HG03354 (cell line): ENCODE data around the gene PGA4.

ENCODE experiments used
- ATAC-seq: cut with Tn5 transposase; IDR thresholded peaks from one replicate; pipeline ENCODE4 v1.9.1; 2021; ENCODE audit warnings: mild to moderate bottlenecking; ENCODE audit not compliant: unreplicated experiment, poor library complexity, severe bottlenecking

PGA4 gene

DNA sequence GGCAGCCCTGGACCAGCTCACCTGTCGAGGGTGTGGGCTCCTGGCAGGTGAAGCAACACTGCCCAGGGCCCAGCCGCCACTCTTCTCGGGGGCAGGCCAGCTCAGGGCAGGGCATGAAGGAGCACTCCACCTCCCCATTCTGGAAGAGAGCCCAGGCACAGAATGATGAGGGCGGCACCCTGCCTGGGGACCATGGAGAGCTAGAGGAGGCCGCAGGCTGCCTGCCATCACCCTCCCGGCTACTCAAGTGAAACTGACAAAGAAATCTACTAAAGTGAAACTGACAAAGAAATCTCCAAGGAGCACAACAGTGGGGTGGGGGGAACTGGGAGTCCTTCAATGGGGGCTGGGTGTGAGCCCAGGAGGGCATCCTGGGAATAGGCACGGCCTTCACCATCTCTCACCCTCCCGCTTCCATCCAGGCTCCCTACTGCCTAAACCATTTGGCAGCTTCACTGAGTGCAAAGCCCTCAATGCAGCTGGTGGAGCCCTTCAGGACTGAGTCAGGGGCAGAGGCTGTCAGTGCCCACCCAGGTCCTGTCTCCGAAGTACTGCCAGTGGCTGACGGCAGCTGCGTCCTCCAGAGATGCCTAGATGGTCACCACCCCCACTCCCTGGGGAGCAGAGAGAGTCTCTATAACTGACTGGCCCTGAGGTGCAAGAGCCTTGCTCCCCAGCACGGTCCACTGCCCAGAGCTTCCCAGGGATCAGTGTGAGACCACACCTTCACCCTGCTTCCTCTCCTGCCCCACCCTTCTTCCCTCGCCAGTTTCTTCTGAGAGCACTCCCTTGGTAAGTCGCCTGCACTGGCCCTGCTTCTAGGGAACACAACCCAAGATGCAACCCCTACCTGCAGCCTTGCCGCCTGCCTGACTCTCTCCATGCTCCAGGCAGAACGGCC is 51.3 kb downstream of the PGA4 start:
- ATAC-seq, result no peak

DNA sequence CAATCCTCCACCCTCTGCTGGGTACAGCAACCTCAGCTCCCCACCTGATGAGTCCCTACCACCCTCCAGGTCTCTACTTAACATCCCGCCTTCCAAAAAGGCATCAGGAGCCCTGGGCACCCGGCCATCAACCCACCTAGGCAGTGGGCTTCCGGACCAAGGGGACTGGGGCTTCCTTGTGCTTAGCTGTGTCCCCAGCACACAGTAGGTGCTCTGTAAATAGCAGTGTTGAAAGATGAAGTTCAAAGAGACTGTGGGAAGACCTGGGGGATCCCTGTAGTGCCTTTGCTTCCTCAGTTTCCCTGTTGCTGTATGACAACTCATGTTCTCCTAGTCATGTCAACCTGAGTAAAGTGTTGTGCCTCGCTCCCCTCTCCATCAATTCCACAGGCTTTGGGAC is 51.9 kb downstream of the PGA4 start:
- no peak for ATAC-seq

DNA sequence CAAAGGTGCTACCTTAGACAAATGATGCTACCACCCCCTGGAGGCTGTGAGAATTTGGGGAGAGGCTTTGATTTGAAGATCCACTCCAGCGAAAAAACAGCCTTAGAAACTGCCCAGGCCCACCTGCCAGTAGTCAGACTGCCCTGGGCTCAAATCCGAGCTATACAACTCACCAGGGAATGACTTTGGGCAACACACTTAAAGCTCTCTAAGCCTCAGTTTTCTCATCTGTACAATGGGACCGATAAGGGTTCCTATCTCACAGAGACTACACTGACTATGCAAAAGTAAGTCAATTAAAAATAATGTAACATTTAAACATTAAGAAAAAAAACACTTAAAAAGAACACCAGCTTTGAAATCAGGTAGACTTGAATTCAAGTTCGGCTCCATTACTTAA is 53.0 kb downstream of the PGA4 start:
- ATAC-seq, result no peak

DNA sequence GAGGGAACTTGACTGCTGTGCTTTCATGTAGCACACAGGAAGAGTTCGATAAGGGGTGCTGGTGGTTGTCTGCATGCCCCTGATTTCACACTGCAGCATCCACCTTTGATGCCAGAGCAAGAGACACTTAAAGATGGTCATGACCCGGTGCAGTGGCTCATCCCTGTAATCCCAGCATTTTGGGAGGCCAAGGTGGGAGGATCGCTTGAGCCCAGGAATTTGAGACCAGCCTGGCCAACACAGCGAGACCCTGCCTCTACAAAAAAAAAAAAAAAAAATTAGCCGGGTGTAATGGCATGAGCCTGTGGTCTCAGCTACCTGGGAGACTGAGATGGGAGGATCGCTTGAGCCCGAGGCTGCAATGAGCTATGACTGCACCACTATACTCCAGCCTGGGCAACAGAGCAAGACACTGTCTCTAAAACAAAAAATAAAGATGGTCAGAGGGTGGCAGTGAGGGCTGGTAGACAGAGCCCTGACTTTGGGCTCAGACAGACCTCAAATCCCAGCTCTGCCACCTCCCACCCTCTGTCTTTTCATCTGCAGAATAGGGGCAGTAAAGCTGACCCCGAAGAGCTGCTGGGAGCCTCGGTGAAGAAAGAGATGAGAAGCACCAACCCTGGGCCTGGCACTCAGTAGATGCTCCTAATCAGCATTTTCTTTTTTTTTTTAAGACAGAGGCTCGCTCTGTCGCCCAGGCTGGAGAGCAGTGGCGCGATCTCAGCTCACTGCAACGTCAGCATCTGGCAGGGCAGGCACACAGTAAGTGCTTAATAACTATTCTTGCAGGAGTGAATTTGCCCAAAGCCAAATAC is 55.2 kb downstream of the PGA4 start:
- ATAC-seq, result no peak

DNA sequence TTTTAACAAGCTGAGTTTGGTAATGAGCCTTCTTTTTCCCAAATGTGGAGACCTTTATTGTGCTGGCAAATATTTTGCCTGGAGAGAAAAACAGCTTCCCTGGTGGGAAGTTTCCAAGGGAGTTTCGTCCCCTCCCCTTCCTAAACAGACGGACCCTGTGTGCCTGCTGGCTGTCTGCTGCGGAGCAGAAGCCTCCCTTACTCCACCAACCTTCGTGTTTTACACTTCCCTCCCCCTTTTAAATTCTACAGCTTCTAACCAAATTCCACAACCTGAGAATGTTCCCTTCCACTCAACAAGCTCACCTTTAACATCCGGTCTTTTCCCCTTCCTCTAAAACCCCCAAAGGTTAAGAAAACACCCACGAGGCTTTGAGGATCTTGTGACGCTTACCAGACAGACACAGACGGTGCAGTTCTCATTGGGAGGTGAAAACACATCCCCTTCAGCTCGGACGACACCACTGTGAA is 55.9 kb downstream of the PGA4 start:
- ATAC-seq, result no peak

DNA sequence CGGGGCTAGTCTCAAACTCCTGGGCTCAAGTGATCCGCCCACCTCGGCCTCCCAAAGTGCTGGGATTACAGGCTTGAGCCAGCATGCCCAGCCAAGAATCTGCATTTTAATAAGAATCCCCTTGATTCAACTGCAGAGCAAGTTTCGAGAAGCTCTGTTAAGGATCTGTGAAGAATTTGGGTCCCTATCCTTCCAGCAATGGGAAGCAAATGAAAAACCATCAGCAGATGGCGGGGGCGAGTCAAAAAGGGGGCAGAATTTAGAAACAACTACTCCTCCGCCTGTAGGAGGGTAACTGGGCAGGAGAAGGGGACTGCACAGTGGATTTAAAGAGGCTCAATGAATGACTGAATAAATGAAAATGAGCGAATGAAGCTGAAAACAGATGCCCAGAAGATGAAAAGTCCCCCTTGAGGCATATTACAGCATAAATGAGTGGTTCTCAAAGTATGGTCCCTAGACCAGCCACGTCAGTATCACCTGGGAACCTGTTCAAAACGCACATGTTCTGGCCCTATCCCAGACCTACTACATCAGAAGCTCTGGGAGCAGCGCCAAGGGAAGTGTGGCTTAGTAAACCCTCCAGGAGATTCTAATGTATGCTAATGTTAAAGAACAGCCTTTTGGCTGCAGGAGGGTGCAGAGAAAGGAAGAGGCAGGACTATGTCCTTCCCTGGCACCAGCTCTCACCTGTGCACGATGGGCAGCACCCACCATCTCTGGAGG is 58.0 kb downstream of the PGA4 start:
- no peak for ATAC-seq

DNA sequence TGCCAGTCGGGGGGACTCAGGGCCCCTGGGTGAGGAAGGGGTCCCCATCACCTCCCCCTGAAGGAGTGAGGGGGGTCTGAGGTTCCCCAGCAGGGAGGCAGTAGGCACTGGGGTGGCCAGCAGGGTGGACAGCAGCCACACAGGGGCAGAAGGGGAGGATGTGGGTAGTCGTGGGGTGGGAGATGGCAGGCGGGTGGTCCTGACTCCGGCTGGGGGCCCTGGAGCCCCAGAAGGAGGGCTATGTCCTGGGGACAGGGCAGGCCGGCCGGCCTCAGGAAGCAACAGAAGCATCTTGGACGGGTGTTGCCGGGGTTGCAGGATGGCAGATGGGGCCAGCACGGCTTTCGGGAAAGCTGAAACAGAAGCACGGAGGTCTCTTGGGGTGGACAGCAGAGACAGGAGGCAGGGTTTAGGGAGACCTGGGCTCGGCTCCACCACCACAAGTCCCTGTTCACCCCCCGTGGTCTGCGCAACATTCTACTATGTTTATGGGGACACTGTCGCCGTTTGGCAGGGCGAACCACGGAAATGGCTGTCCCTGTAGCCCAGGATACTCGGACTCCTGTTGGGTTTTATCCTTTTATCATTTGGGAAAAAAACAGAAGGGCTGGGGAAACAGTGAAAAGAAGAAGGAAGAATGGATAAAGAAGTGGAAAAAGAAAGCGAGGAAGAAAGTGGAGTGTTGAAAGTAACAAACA is 58.9 kb downstream of the PGA4 start:
- no peak for ATAC-seq
